Keratinocyte (primary cell): ENCODE measurements around the gene GFI1. TPM values are rescaled to one million over a fixed set of nuclear protein-coding genes. Genes with fewer than 3 reads are reported as not detected.

Experiments
- DNase-seq: peaks from one replicate; pipeline ENCODE4 v3.0.0-alpha.2; 2011; ENCODE audit warnings: low read depth, missing footprints, low spot score
- FAIRE-seq: peaks from 2 replicates; lab custom pipeline; 2011; peaks lifted over from hg19 to GRCh38; lab: Jason Lieb, UNC
- H2AFZ ChIP-seq: 2 replicates; pipeline ENCODE4 v1.6.0; 2012; ENCODE audit warnings: low read length, control low read depth, inconsistent platforms; ENCODE audit not compliant: control insufficient read depth
- H3K27ac ChIP-seq: 2 replicates; pipeline ENCODE4 v1.5.1; 2011; ENCODE audit warnings: low read length; ENCODE audit not compliant: control insufficient read depth, insufficient read depth
- H3K27me3 ChIP-seq: 3 replicates; pipeline ENCODE4 v1.6.0; 2011; ENCODE audit warnings: low read length; ENCODE audit not compliant: control insufficient read depth, insufficient read depth; ENCODE audit errors: extremely low read depth
- H3K36me3 ChIP-seq, 2 experiments: 2 replicates in 1 of 2; 3 replicates in 1 of 2; pipeline ENCODE4 v1.5.1; 2011; ENCODE audit warnings: low read length in 2 of 2, mild to moderate bottlenecking in 1 of 2; ENCODE audit not compliant: control insufficient read depth in 2 of 2, insufficient read depth in 2 of 2; ENCODE audit errors: extremely low read depth in 1 of 2
- H3K4me1 ChIP-seq: 3 replicates; pipeline ENCODE4 v1.5.1; 2011; ENCODE audit warnings: low read length; ENCODE audit not compliant: control insufficient read depth, insufficient read depth; ENCODE audit errors: extremely low read depth
- H3K4me2 ChIP-seq: 3 replicates; pipeline ENCODE4 v1.6.0; 2011; ENCODE audit warnings: low read depth, low read length; ENCODE audit not compliant: control insufficient read depth, insufficient read depth; ENCODE audit errors: extremely low read depth
- H3K4me3 ChIP-seq, 3 experiments: fragments of 200-600 bp in 1 of 3; sonication (generic) in 1 of 3; 2 replicates in 2 of 3; 3 replicates in 1 of 3; pipeline ENCODE4 v1.5.1; 2011 to 2016; ENCODE audit warnings: low read length in 3 of 3, mild to moderate bottlenecking in 3 of 3, control low read depth in 2 of 3, inconsistent platforms in 1 of 3, low read depth in 1 of 3, mixed read lengths in 1 of 3, mixed run types in 1 of 3, moderate library complexity in 1 of 3; ENCODE audit not compliant: control insufficient read depth in 2 of 3, insufficient read depth in 2 of 3; ENCODE audit errors: extremely low read depth in 1 of 3
- H3K79me2 ChIP-seq: 2 replicates; pipeline ENCODE4 v1.6.0; 2012; ENCODE audit warnings: low read length; ENCODE audit not compliant: control insufficient read depth, insufficient read depth
- H3K9ac ChIP-seq: 3 replicates; pipeline ENCODE4 v1.6.0; 2011; ENCODE audit warnings: low read length; ENCODE audit not compliant: control insufficient read depth, insufficient read depth; ENCODE audit errors: extremely low read depth
- H3K9me1 ChIP-seq: 3 replicates; pipeline ENCODE4 v1.6.0; 2011; ENCODE audit warnings: low read length; ENCODE audit not compliant: control insufficient read depth, insufficient read depth; ENCODE audit errors: extremely low read depth
- H3K9me3 ChIP-seq: 2 replicates; pipeline ENCODE4 v1.5.1; 2012; ENCODE audit warnings: low read depth, low read length; ENCODE audit not compliant: control insufficient read depth
- H4K20me1 ChIP-seq: 3 replicates; pipeline ENCODE4 v1.6.0; 2011; ENCODE audit warnings: low read length; ENCODE audit not compliant: control insufficient read depth, insufficient read depth; ENCODE audit errors: extremely low read depth
- EZH2 ChIP-seq: IDR thresholded peaks from one replicate; pipeline ENCODE4 v1.6.1; 2012; ENCODE audit warnings: inconsistent platforms, mild to moderate bottlenecking, low read length, moderate library complexity
- dilution Hi-C: fragments of 300-500 bp; cut with MboI; formaldehyde crosslinking; loops from one replicate; pipeline ENCODE4 v1.7.0; 2020; ENCODE audit warnings: low sequenced_read_pairs; ENCODE audit not compliant: extremely low pct_ligation_motif_present
- polyA plus RNA-seq, 5 experiments: library from polyadenylated mRNA; depleted of rRNA in 3 of 5; stranded (reverse) in 3 of 5; stranded (forward) in 1 of 5; unstranded in 1 of 5; fragments of >200 nt; gene quantifications; 1 replicate in 1 of 5; 2 replicates in 3 of 5; 3 replicates in 1 of 5; pipeline versions ENCODE4 v1.2.1 to v1.2.3, GENCODE V29; 2011 to 2012; ENCODE audit warnings: missing spikeins in 2 of 5, low read depth in 1 of 5, low replicate concordance in 1 of 5
- TF ChIP-seq, protein P1 (sequence below), 3 experiments: IDR thresholded peaks in 1 of 3; conservative IDR thresholded peaks in 1 of 3; optimal IDR thresholded peaks in 1 of 3; 2 replicates in 2 of 3; 3 replicates in 1 of 3; pipeline versions ENCODE3 to v1.5.1; 2011; ENCODE audit warnings: low read length in 3 of 3, mild to moderate bottlenecking in 3 of 3, moderate library complexity in 2 of 3, control low read depth in 1 of 3, inconsistent platforms in 1 of 3; ENCODE audit not compliant: insufficient read depth in 2 of 3; ENCODE audit errors: extremely low read depth in 1 of 3

GFI1 gene
- polyA plus RNA-seq, 1 donor (not counting 4 experiments of a cell fraction or from before 2014, with no cell fraction given), result 0.17 TPM

DNA sequence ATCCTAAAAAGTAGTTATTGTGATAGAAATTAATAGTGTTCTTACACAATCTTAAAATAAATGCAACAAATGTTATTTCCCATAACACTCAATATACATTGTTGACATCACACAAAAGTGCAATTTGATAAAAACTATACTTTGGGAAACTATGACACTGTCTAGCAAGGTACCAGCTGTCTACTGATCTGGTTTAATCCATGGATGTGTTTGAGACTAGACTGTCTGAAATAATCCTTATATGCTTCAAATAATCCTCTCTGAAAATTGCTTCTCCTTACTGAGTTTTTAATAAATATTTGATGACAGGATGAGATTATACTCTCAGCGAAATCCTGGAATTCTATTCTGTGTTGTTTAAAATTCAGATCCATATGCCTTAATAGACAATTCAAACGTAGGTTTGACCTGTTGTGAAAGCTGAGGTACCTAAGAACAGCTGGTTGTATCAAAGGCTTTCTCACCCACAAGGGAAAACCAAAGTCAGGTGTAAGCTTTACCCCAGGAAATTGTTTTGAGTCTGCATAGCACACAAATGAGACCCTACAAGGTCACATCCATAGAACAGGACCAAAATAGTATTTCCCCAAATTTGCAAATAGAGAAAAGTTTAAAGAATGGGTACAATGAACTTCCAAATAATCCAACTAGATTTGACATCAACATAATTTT, 8.8 kb upstream of the GFI1 start:
- H3K27me3 ChIP-seq, result no peaks in the 10 kb centered on the region
- H3K79me2 ChIP-seq, result no peaks in the 10 kb centered on the region
- no peak overlapping the region for H3K27ac ChIP-seq
- FAIRE-seq (no peak), DNase-seq (no peak)
- dilution Hi-C loops, result no loop called here
- no peak overlapping the region for H3K4me2 ChIP-seq
- no peak for TF ChIP-seq EZH2
- TF ChIP-seq, protein P1, sequence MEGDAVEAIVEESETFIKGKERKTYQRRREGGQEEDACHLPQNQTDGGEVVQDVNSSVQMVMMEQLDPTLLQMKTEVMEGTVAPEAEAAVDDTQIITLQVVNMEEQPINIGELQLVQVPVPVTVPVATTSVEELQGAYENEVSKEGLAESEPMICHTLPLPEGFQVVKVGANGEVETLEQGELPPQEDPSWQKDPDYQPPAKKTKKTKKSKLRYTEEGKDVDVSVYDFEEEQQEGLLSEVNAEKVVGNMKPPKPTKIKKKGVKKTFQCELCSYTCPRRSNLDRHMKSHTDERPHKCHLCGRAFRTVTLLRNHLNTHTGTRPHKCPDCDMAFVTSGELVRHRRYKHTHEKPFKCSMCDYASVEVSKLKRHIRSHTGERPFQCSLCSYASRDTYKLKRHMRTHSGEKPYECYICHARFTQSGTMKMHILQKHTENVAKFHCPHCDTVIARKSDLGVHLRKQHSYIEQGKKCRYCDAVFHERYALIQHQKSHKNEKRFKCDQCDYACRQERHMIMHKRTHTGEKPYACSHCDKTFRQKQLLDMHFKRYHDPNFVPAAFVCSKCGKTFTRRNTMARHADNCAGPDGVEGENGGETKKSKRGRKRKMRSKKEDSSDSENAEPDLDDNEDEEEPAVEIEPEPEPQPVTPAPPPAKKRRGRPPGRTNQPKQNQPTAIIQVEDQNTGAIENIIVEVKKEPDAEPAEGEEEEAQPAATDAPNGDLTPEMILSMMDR (optimal IDR thresholded peaks at IDR 0.05 in 1 of 3, IDR thresholded peaks at IDR 0.05 in 1 of 3, conservative IDR thresholded peaks at IDR 0.05 in 1 of 3; ENCODE audit: extremely low read depth in 1 of 3, insufficient read depth in 2 of 3, low read length in 3 of 3), result no peak
- no peak overlapping the region for H2AFZ ChIP-seq
- H3K9me3 ChIP-seq, result no peaks in the 10 kb centered on the region
- no peaks in the 10 kb centered on the region for H3K36me3 ChIP-seq
- no peak overlapping the region for H3K9ac ChIP-seq
- H3K9me1 ChIP-seq, result no peaks in the 10 kb centered on the region
- no peaks in the 10 kb centered on the region for H3K4me1 ChIP-seq
- no peaks in the 10 kb centered on the region for H4K20me1 ChIP-seq
- H3K4me3 ChIP-seq, result no peak overlapping the region

DNA sequence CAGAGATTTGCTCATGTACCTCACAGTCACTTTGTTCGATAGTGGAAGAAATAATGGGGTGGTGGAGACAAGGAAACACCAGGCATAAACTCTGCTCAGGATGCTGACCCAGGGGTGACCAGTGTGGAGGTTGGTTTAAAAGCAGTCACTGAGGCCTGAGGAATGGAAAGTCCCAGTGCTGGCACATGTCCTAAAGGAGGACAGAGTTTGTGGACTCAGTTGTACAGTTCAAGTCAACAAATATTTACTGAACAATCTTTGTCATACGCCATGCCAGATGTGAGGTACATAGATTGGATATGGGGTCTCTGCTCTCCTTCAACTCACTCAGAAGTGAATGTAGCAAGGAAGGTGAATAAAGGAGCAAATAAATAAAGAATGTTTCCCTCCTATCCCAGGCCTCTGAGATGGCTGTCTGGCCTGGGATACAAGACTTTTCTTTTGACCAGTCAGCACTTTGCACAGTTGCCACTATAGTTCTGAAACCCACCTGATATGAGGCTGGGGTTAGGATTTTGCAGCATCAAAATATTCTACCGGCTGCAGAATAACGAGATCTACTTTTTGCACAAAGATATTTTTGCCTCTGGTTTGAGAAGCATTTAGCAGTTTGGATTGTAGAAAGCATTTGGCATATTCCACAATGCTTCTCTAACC, 7.9 kb upstream of the GFI1 start:
- H3K9me1 ChIP-seq, result no peaks in the 10 kb centered on the region
- H3K27me3 ChIP-seq, result no peaks in the 10 kb centered on the region
- H3K9ac ChIP-seq, result no peak overlapping the region
- DNase-seq, result no peak
- H3K27ac ChIP-seq, result no peak overlapping the region
- no peaks in the 10 kb centered on the region for H3K9me3 ChIP-seq
- H3K36me3 ChIP-seq, result no peaks in the 10 kb centered on the region
- H3K79me2 ChIP-seq, result no peaks in the 10 kb centered on the region
- H3K4me1 ChIP-seq, result no peaks in the 10 kb centered on the region
- H3K4me2 ChIP-seq, result no peak overlapping the region
- H3K4me3 ChIP-seq, result no peak overlapping the region
- H4K20me1 ChIP-seq, result no peaks in the 10 kb centered on the region
- no peak overlapping the region for H2AFZ ChIP-seq
- TF ChIP-seq EZH2, result no peak
- TF ChIP-seq, protein P1 (optimal IDR thresholded peaks at IDR 0.05 in 1 of 3, IDR thresholded peaks at IDR 0.05 in 1 of 3, conservative IDR thresholded peaks at IDR 0.05 in 1 of 3; ENCODE audit: extremely low read depth in 1 of 3, insufficient read depth in 2 of 3, low read length in 3 of 3), result no peak
- dilution Hi-C loops, result no loop called here
- FAIRE-seq, result no peak
